NB4 (cell line): Measurements from ENCODE around the gene NMNAT3.

Experiments used
- DNase-seq: peaks from one replicate; pipeline ENCODE4 v3.0.0; 2010; ENCODE audit warnings: low read depth
- H3K4me3 ChIP-seq: one replicate; pipeline ENCODE4 v1.5.1; 2011; ENCODE audit warnings: mild to moderate bottlenecking, low read depth, low read length, moderate library complexity
- MYC ChIP-seq: IDR thresholded peaks from 2 replicates; pipeline ENCODE4 v1.6.1; 2011; ENCODE audit warnings: low read depth, low read length
- POLR2A ChIP-seq: IDR thresholded peaks from 2 replicates; pipeline ENCODE4 v1.6.1; 2011; ENCODE audit warnings: mild to moderate bottlenecking; ENCODE audit not compliant: insufficient read length; ENCODE audit errors: extremely low read depth
- TF ChIP-seq, protein P1 (sequence below): IDR thresholded peaks from one replicate; pipeline ENCODE4 v1.5.1; 2012; ENCODE audit warnings: low read depth, low read length
- TF ChIP-seq, protein P2 (sequence below): IDR thresholded peaks from 2 replicates; pipeline ENCODE4 v1.6.1; 2011; ENCODE audit warnings: low read depth, low read length

Gene NMNAT3

DNA sequence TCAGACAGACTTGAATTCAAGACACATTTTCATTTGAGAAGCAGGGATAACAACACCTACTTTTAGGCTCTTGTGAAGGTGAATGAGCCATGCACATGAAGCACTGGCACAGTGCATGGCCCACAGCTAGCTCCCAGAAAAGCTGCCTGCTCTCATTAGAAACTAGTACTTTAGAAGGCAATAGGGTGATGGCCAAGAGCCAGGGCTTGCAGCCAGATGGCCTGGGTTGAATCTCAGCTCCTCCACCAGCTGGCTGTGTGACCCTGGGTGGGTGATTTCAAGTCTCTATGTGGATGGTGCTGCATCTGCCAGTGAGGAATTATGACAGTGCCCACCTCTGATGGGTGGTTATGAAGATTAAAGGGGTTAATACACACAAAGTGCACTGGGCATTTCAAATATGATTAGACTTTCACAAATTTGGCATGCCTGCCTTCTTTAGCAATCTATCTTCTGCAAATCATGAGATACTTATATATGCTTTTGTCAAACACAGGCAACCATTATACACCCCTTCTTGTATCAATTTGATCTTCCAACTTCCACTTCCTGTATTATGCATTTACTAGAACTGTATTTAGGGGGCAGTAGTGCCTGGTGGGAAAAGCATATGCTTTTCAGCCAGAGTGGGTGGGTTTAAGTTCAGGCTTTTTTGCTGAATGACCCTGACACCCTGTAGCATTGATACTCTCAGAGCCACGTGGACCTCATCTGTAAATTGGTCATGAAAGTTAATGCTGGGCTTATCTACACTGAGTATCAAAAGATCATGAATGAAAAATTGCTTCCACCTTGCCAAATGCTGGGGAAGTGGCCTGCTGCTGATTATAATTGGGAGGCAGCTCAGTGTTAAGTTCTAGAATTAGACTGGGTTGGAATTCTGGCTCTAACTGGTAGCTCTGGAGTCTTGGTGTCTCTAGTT is 103.5 kb downstream of the NMNAT3 start:
- no peak for DNase-seq
- H3K4me3 ChIP-seq: no peak overlapping the region
- no peak for TF ChIP-seq MYC
- TF ChIP-seq, protein P1, sequence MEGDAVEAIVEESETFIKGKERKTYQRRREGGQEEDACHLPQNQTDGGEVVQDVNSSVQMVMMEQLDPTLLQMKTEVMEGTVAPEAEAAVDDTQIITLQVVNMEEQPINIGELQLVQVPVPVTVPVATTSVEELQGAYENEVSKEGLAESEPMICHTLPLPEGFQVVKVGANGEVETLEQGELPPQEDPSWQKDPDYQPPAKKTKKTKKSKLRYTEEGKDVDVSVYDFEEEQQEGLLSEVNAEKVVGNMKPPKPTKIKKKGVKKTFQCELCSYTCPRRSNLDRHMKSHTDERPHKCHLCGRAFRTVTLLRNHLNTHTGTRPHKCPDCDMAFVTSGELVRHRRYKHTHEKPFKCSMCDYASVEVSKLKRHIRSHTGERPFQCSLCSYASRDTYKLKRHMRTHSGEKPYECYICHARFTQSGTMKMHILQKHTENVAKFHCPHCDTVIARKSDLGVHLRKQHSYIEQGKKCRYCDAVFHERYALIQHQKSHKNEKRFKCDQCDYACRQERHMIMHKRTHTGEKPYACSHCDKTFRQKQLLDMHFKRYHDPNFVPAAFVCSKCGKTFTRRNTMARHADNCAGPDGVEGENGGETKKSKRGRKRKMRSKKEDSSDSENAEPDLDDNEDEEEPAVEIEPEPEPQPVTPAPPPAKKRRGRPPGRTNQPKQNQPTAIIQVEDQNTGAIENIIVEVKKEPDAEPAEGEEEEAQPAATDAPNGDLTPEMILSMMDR: no peak
- no peak for TF ChIP-seq POLR2A
- TF ChIP-seq, protein P2, sequence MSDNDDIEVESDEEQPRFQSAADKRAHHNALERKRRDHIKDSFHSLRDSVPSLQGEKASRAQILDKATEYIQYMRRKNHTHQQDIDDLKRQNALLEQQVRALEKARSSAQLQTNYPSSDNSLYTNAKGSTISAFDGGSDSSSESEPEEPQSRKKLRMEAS: no peak

GRCh38 chr3:139572847-139573672 is 104.7 kb downstream of the NMNAT3 start:
- TF ChIP-seq, protein P1: no peak
- no peak for TF ChIP-seq POLR2A
- TF ChIP-seq, protein P2: no peak
- no peak for TF ChIP-seq MYC

GRCh38 chr3:139571711-139572110 is 106.1 kb downstream of the NMNAT3 start:
- DNase-seq: no peak
- TF ChIP-seq POLR2A: no peak
- no peak for TF ChIP-seq MYC
- TF ChIP-seq, protein P2: no peak
- TF ChIP-seq, protein P1: no peak
- H3K4me3 ChIP-seq: no peak overlapping the region

More at GRCh38 chr3:139572847-139573672, 104.7 kb downstream of the NMNAT3 start:
- peak; percentile 66 for DNase-seq
- no peak overlapping the region for H3K4me3 ChIP-seq

DNA sequence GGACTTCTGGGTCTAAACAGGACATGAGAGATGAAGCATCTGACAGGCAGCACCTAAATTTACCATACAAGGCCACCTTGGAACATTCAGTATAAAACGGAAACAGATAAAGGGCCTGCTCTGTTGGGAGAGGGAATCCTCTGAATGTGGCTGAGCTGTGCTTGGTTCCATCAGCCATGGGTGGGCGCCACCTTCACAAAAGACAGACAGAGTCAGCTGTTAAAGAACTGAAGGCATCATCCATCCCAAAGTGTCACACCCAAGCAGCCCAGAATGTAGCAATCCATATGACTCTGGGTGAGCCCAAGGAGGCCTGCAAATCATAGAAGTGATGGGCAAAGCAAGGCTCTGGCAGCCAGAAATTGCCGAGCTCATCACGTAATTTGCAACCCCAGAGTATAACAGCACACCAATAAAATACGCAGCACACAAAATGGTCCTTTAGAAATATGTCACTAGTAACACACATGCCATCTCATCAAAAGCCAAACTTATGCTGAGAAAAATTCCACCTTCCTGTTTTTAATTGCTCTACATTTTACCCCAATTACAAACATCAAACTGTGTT is 113.4 kb downstream of the NMNAT3 start:
- peak; percentile 3 for DNase-seq
- TF ChIP-seq, protein P2: no peak
- TF ChIP-seq, protein P1: no peak
- TF ChIP-seq MYC: no peak
- no peak for TF ChIP-seq POLR2A

GRCh38 chr3:139561959-139562676 is 115.7 kb downstream of the NMNAT3 start:
- DNase-seq: no peak
- TF ChIP-seq MYC: no peak
- TF ChIP-seq, protein P1: peak; percentile 16
- H3K4me3 ChIP-seq: no peak overlapping the region

More for the DNA sequence above, 113.4 kb downstream of the NMNAT3 start:
- H3K4me3 ChIP-seq: no peak overlapping the region
